ENCODE results near the gene DNAJB6.

GRCh38 chr7:157445956-157446295 is 109.1 kb downstream of the DNAJB6 start:
- no peak for TF ChIP-seq CTCF (IDR thresholded peaks at IDR 0.05)
- TF ChIP-seq POLR2AphosphoS5 (IDR thresholded peaks at IDR 0.05): no peak

Measured in esophagus muscularis mucosa (tissue), 3 donors.